Subcutaneous adipose tissue (tissue), 4 donors: ENCODE measurements around the gene ATP2B2. TPM values are rescaled to one million over a fixed set of nuclear protein-coding genes. Genes with fewer than 3 reads are reported as not detected.

Experiments
- CTCF ChIP-seq: fragments of 450-650 bp; IDR thresholded peaks from one replicate; pipeline ENCODE4 v1.5.1; 2016; ENCODE audit warnings: low read depth, mild to moderate bottlenecking, control low read depth, antibody characterized with exemption, moderate library complexity
- total RNA-seq, 4 donors: library from RNA; depleted of rRNA; stranded (reverse); fragments of >200 nt; gene quantifications; one replicate each; pipeline ENCODE4 v1.1.0, GENCODE V29; 2016

The ATP2B2 gene
- total RNA-seq, 4 donors from 2014 or later = 0.34 to 0.44 TPM; not detected in 2

- TF ChIP-seq CTCF = no peak
Measured at GRCh38 chr3:10332481-10333348, 172.7 kb downstream of the ATP2B2 start.

- TF ChIP-seq CTCF = no peak
Measured at GRCh38 chr3:10331320-10331719, 174.1 kb downstream of the ATP2B2 start.

GRCh38 chr3:10330319-10330718 lies 175.1 kb downstream of the ATP2B2 start:
- TF ChIP-seq CTCF = no peak

- TF ChIP-seq CTCF = no peak
Measured at GRCh38 chr3:10329495-10330015, 175.8 kb downstream of the ATP2B2 start.

GRCh38 chr3:10328460-10329071 lies 176.8 kb downstream of the ATP2B2 start:
- TF ChIP-seq CTCF = no peak

- TF ChIP-seq CTCF = no peak
Measured at GRCh38 chr3:10327592-10327991, 177.8 kb downstream of the ATP2B2 start.

- no peak for TF ChIP-seq CTCF
Measured at GRCh38 chr3:10322352-10322710, 183.1 kb downstream of the ATP2B2 start.
